ENCODE data around the gene TMEM256. TPM values are rescaled to one million over a fixed set of nuclear protein-coding genes. Genes with fewer than 3 reads are reported as not detected.

The TMEM256 gene
- total RNA-seq, 4 donors from 2014 or later = 59.6 to 121 (median 74.7) TPM

- WGBS = 72% methylated on average over 8 of the region's 12 CpGs
- TF ChIP-seq EP300 (IDR thresholded peaks at IDR 0.05) = no peak
- TF ChIP-seq POLR2A (IDR thresholded peaks at IDR 0.05; ENCODE audit: low read depth) = no peak
- TF ChIP-seq CTCF (IDR thresholded peaks at IDR 0.05) = no peak
- no peak for TF ChIP-seq POLR2AphosphoS5 (IDR thresholded peaks at IDR 0.05)
- Histone ChIP-seq H3K4me3 (peak overlapping the region; percentile 77 to 87 (median 85)), H3K36me3 (peaks cover 0 to 37% (median 16%) of the 10 kb centered on the region in 4 donors), H3K4me1 (peaks cover 20 to 54% (median 38%) of the 10 kb centered on the region in 4 donors), H3K27ac (replicated peaks in 1 of 4) (peak overlapping the region; percentile 90 to 93 (median 92)), H3K9me3 (no peaks in the 10 kb centered on the region), H3K27me3 (no peaks in the 10 kb centered on the region)
- no peak for DNase-seq (ENCODE audit: extremely low spot score)
- intact Hi-C loops (cut with DNase I) = no loop called here
Observed at GRCh38 chr17:7406235-7406825, 2.4 kb upstream of the TMEM256 start.

GRCh38 chr17:7405350-7406234, 1.7 kb upstream of the TMEM256 start:
- intact Hi-C loops (cut with DNase I) = loop anchor here (2.0 kb wide), 1 partner anchor 31 kb away; no protein-coding TSS in a partner anchor
- Histone ChIP-seq H3K27ac (replicated peaks in 1 of 4) (peak overlapping the region; percentile 90 to 93 (median 92)), H3K4me1 (peaks cover 20 to 56% (median 39%) of the 10 kb centered on the region in 4 donors), H3K36me3 (peaks cover 0 to 30% (median 13%) of the 10 kb centered on the region in 4 donors), H3K4me3 (peak overlapping the region; percentile 77 to 87 (median 85)), H3K27me3 (no peaks in the 10 kb centered on the region), H3K9me3 (no peaks in the 10 kb centered on the region)
- DNase-seq (ENCODE audit: extremely low spot score) = no peak
- 13% methylated on average over 25 of the region's 38 CpGs for WGBS
- TF ChIP-seq CTCF (IDR thresholded peaks at IDR 0.05) (no peak), POLR2AphosphoS5 (IDR thresholded peaks at IDR 0.05) (no peak), EP300 (IDR thresholded peaks at IDR 0.05) (no peak), POLR2A (IDR thresholded peaks at IDR 0.05; ENCODE audit: low read depth) (no peak)

GRCh38 chr17:7404737-7405349, 946 bp upstream of the TMEM256 start:
- Histone ChIP-seq H3K27me3 (no peaks in the 10 kb centered on the region), H3K9me3 (no peaks in the 10 kb centered on the region), H3K4me3 (peak overlapping the region; percentile 77 to 87 (median 85)), H3K27ac (replicated peaks in 1 of 4) (peak overlapping the region; percentile 90 to 93 (median 92)), H3K36me3 (peaks cover 0 to 22% (median 9%) of the 10 kb centered on the region in 4 donors), H3K4me1 (peaks cover 20 to 56% (median 39%) of the 10 kb centered on the region in 4 donors)
- intact Hi-C loops (cut with DNase I) = loop anchor here (2.0 to 5.0 kb wide), 2 partner anchors 32 to 53 kb away; partner anchors contain the start of gene KCTD11
- no peak for TF ChIP-seq EP300 (IDR thresholded peaks at IDR 0.05)
- peak; percentile 18 for TF ChIP-seq POLR2A (IDR thresholded peaks at IDR 0.05; ENCODE audit: low read depth)
- peak in 1 of 2 donors; percentile 84 for TF ChIP-seq POLR2AphosphoS5 (IDR thresholded peaks at IDR 0.05)
- TF ChIP-seq CTCF (IDR thresholded peaks at IDR 0.05) = peak in 1 of 3 experiments; percentile 9
- peak; percentile 93 for DNase-seq (ENCODE audit: extremely low spot score)
- WGBS = 0% methylated on average over 11 of the region's 65 CpGs

- no peaks in the 10 kb centered on the region for H3K27me3 ChIP-seq
- H3K9me3 ChIP-seq = no peaks in the 10 kb centered on the region
- H3K27ac ChIP-seq (replicated peaks in 1 of 4) = peak overlapping the region; percentile 90 to 93 (median 92)
- intact Hi-C loops (cut with DNase I) = loop anchor here (5.0 kb wide), 1 partner anchor 51 kb away; the partner anchor contains the start of gene KCTD11
- peak overlapping the region; percentile 77 to 87 (median 85) for H3K4me3 ChIP-seq
- WGBS = 10% methylated on average over 2 of the region's 13 CpGs
- peaks cover 20 to 56% (median 39%) of the 10 kb centered on the region in 4 donors for H3K4me1 ChIP-seq
- TF ChIP-seq EP300 (IDR thresholded peaks at IDR 0.05) = no peak
- no peak for TF ChIP-seq CTCF (IDR thresholded peaks at IDR 0.05)
- no peak for TF ChIP-seq POLR2A (IDR thresholded peaks at IDR 0.05; ENCODE audit: low read depth)
- no peak for TF ChIP-seq POLR2AphosphoS5 (IDR thresholded peaks at IDR 0.05)
- DNase-seq (ENCODE audit: extremely low spot score) = peak; percentile 95
- H3K36me3 ChIP-seq = peaks cover 0 to 11% (median 3%) of the 10 kb centered on the region in 4 donors
Observed at GRCh38 chr17:7403727-7403976, 245 bp downstream of the TMEM256 start.
